GM21515 (cell line): Measurements from ENCODE around the gene CCDC127.
"Not testable (repeated sequence)": the region's sequence is repeated elsewhere in the genome, so short reads cannot be mapped to it uniquely, and the experiment has no call there.

ENCODE experiments used
- ATAC-seq: cut with Tn5 transposase; IDR thresholded peaks from one replicate; pipeline ENCODE4 v1.9.1; 2021; ENCODE audit not compliant: unreplicated experiment

The CCDC127 gene

DNA sequence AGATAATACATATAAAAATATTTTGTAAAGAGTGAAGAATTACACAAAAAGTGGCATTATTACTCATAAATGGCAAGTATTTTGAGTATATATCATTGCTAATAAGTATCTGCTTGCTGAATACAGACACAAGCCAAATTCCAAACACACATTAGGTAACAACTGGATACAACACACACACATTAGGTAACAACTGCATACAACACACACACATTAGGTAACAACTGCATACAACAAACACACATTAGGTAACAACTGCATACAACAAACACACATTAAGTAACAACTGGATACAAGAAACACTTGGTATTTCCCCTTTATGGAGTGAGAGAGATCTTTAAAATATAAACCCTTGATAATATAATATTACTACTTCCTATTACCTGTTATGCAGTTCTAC lies 13.5 kb downstream of the CCDC127 start:
- no peak for ATAC-seq

- no peak for ATAC-seq
These were observed 14.0 kb downstream of the CCDC127 start for GRCh38 chr5:204001-204400.

GRCh38 chr5:203246-203930 lies 14.6 kb downstream of the CCDC127 start:
- no peak for ATAC-seq

DNA sequence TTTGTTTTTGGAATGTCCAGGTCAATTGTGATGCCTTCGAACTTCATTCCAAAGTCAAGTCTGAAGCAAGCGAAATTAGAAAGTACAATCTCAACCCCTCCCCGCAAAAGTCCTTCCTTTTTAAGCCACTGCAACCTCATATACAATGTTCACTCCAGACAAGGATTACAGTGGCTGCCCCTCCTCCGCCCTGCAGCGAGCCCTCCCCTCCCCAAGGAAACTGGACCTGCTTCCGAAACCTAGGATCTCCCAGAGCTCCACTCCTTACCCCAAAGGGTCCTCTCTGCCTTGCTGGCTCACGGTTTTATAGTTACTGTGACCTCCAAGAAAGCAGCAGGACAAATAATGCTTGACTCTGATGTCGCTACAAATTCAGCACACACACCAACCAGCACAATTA lies 16.3 kb downstream of the CCDC127 start:
- ATAC-seq, result no peak

- no peak for ATAC-seq
These were observed 17.0 kb downstream of the CCDC127 start for GRCh38 chr5:200985-201384.

GRCh38 chr5:199950-200645 lies 17.9 kb downstream of the CCDC127 start:
- ATAC-seq, result no peak

- no peak for ATAC-seq
These were observed 18.6 kb downstream of the CCDC127 start for GRCh38 chr5:199197-199949.

- no peak for ATAC-seq
These were observed 19.3 kb downstream of the CCDC127 start for GRCh38 chr5:198516-199196.

GRCh38 chr5:197892-198489 lies 20.0 kb downstream of the CCDC127 start:
- no peak for ATAC-seq

GRCh38 chr5:197031-197430 lies 20.9 kb downstream of the CCDC127 start:
- not testable (repeated sequence) for ATAC-seq

GRCh38 chr5:196350-196749 lies 21.6 kb downstream of the CCDC127 start:
- ATAC-seq, result no peak

- ATAC-seq, result no peak
These were observed 22.4 kb downstream of the CCDC127 start for GRCh38 chr5:195401-196160.

GRCh38 chr5:194603-195209 lies 23.2 kb downstream of the CCDC127 start:
- ATAC-seq, result no peak

DNA sequence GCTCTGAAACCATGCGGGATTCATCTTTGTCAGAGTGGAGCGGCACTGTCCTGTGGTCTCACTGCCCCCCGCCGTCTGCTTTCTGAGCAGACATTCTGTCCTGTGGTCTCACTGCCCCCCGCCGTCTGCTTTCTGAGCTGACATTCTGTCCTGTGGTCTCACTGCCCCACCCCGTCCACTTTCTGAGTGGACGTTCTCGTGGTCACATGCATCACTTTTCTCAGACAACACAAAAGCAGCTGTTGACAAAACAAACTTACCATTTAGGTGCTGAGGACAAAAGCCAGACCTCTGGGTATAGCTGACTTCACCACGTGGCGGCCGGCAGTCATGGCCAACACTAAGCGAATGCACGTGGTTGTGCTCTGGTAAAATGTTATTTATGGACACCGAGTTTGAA lies 23.9 kb downstream of the CCDC127 start:
- no peak for ATAC-seq

DNA sequence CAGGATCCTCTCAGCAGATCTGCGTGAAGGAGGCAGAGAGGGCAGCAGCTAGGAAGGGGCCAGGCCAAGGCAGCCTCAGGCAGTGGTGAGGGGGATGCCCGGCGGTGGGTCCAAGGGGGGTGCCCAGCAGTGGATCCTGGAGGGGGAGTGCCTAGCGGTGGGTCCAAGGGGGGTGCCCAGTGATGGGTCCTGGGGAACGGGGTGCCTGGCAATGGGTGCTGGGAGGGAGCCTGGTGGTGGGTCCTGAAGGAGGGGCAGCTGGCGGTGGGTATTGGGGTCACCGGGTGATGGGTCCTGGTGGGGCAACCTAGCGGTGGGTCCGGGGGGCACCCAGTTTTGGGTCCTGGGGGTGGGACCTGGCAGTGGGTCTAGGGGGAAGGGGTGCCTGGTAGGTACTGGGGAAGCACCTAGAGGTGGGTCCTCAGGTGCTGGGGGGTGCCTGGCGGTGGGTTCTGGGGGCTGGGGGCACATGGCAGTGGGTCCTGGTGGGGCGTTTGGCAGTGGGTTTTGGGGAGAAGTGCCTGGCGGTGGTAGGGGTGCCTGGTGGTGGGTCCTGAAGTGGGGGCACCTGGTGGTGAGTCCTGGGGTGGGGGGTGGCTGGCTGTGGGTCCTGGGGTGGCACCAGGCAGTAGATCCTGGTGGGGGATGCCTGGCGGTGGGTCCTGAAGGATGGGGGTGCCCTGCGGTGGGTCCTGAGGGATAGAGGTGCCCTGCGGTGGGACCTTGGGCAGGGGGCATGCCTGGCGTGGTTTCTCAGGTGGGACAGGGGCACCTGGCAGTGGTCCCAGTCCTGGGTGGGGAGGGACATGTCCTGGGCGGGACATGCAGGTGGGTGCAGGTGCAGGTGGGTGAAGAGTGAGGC lies 24.8 kb downstream of the CCDC127 start:
- ATAC-seq, result no peak

DNA sequence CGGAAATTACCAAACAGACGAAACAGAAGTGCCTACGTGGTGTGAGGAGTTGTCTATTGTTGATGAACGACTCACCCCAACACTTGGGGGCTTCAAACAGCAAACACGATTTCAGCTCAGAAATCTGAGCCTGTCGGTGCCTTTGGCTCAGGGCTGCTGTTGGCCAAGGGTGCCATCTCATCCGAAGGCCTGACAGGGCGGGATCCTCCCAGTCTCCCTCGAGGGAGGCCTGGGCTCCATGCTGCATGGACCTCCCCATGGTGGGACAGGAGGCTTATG lies 25.3 kb downstream of the CCDC127 start:
- ATAC-seq, result no peak

DNA sequence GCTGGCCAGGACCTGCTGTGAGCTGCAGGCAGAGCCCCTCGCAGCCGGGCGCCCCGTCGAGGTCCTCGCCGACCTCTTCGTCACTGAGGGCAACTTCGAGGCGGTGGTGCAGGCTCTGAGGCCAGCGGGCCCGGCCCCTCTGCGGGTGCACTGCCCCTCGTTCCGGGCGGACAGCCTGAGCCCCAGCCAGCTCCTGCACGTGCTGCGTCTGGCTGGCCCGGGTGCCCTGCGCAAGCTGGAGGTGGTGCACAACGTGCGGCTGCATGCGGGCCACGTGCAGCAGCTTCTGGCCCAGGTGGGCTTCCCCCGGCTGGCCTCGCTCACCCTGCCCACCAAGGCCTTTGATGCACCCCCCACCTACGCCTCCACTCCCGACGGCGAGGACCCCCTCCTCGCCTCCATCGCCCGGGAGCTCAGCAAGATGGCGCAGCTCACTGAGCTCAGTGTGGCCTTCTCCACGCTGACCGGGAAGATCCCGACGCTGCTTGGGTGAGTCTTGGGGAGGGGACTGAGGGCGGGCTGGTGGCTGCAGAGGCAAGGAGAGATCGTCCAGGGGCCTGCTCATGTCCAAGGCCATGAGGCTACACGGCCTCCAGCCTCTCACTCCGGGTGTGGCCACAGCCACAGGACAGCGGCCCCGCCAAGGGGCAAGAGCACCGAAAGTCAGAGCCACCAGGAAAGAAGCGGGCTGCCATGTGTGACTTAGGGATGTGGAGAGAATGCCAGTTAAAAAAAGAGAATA lies 25.8 kb downstream of the CCDC127 start:
- no peak for ATAC-seq
